ENCODE results near the gene DPP8.
"Not testable (repeated sequence)": the region's sequence is repeated elsewhere in the genome, so short reads cannot be mapped to it uniquely, and the experiment has no call there.

DPP8 gene

GRCh38 chr15:65400760-65401610 lies 116.5 kb downstream of the DPP8 start:
- peak; percentile 48 for DNase-seq

GRCh38 chr15:65399997-65400396 lies 117.5 kb downstream of the DPP8 start:
- DNase-seq, result no peak

- no peak for DNase-seq
Measured at GRCh38 chr15:65399001-65399706, 118.3 kb downstream of the DPP8 start.

- not testable (repeated sequence) for DNase-seq
Measured at GRCh38 chr15:65398486-65398885, 119.0 kb downstream of the DPP8 start.

- DNase-seq, result no peak
Measured at GRCh38 chr15:65396965-65397317, 120.5 kb downstream of the DPP8 start.

GRCh38 chr15:65396283-65396964 lies 121.1 kb downstream of the DPP8 start:
- no peak for DNase-seq

GRCh38 chr15:65395567-65396202 lies 121.8 kb downstream of the DPP8 start:
- DNase-seq, result no peak

- no peak for DNase-seq
Measured at GRCh38 chr15:65394936-65395335, 122.6 kb downstream of the DPP8 start.

GRCh38 chr15:65394280-65394789 lies 123.2 kb downstream of the DPP8 start:
- no peak for DNase-seq

- DNase-seq, result no peak
Measured at GRCh38 chr15:65393557-65393956, 123.9 kb downstream of the DPP8 start.

- no peak for DNase-seq
Measured at GRCh38 chr15:65393091-65393490, 124.4 kb downstream of the DPP8 start.
